LHCN-M2 (cell line): ENCODE data around the gene RABEPK. TPM values are rescaled to one million over a fixed set of nuclear protein-coding genes. Genes with fewer than 3 reads are reported as not detected.
"Not testable (repeated sequence)": the region's sequence is repeated elsewhere in the genome, so short reads cannot be mapped to it uniquely, and the experiment has no call there.

ENCODE experiments used
- DNase-seq: peaks from one replicate; pipeline ENCODE4 v3.0.0-alpha.2; 2012; ENCODE audit warnings: low read depth
- polyA plus RNA-seq: library from polyadenylated mRNA; unstranded; fragments of >200 nt; gene quantifications from one replicate; pipeline ENCODE4 v1.2.1, GENCODE V29; 2012; ENCODE audit warnings: missing spikeins
- total RNA-seq: library from RNA; depleted of rRNA; stranded (reverse); fragments of >200 nt; gene quantifications from 2 replicates; pipeline ENCODE4 v1.2.3, GENCODE V29; 2014; rRNA removed

Gene RABEPK
- 24.4 and 24.5 TPM in 2 replicates for total RNA-seq
- 35.2 TPM for polyA plus RNA-seq

GRCh38 chr9:125200216-125201047 is at the start of gene RABEPK:
RABEPK (plus strand) TSS chr9:125200542; CDS start chr9:125203014, 2,472 bp downstream.
- DNase-seq: peak; percentile 94

- DNase-seq: no peak
Observed at GRCh38 chr9:125151730-125152129, 48.6 kb upstream of the RABEPK start.

GRCh38 chr9:125153712-125154367 is 46.5 kb upstream of the RABEPK start:
- no peak for DNase-seq

- DNase-seq: no peak
Observed at GRCh38 chr9:125156551-125156950, 43.8 kb upstream of the RABEPK start.

- no peak for DNase-seq
Observed at GRCh38 chr9:125160750-125161149, 39.6 kb upstream of the RABEPK start.

GRCh38 chr9:125161284-125161918 is 38.9 kb upstream of the RABEPK start:
- peak; percentile 25 for DNase-seq

- DNase-seq: not testable (repeated sequence)
Observed at GRCh38 chr9:125162891-125163290, 37.5 kb upstream of the RABEPK start.

- no peak for DNase-seq
Observed at GRCh38 chr9:125166762-125167161, 33.6 kb upstream of the RABEPK start.

GRCh38 chr9:125169895-125170294 is 30.4 kb upstream of the RABEPK start:
- DNase-seq: no peak

GRCh38 chr9:125172031-125172755 is 28.1 kb upstream of the RABEPK start:
- no peak for DNase-seq

- no peak for DNase-seq
Observed at GRCh38 chr9:125176636-125177035, 23.7 kb upstream of the RABEPK start.

GRCh38 chr9:125177888-125178287 is 22.5 kb upstream of the RABEPK start:
- no peak for DNase-seq

- DNase-seq: not testable (repeated sequence)
Observed at GRCh38 chr9:125179776-125180175, 20.6 kb upstream of the RABEPK start.

GRCh38 chr9:125180876-125181275 is 19.5 kb upstream of the RABEPK start:
- DNase-seq: no peak

GRCh38 chr9:125181756-125182155 is 18.6 kb upstream of the RABEPK start:
- not testable (repeated sequence) for DNase-seq

GRCh38 chr9:125183054-125183453 is 17.3 kb upstream of the RABEPK start:
- DNase-seq: no peak

GRCh38 chr9:125183561-125183960 is 16.8 kb upstream of the RABEPK start:
- DNase-seq: no peak

GRCh38 chr9:125189011-125189360 is 11.4 kb upstream of the RABEPK start:
- no peak for DNase-seq

- DNase-seq: peak; percentile 95
Observed at GRCh38 chr9:125189361-125190289, 10.7 kb upstream of the RABEPK start, which contains the start of gene PPP6C. PPP6C (minus strand) TSS chr9:125189803; CDS start chr9:125189718, 85 bp downstream.

GRCh38 chr9:125190361-125190801 is 10.0 kb upstream of the RABEPK start:
- no peak for DNase-seq
